MM.1S (cell line): ENCODE results near the gene GPC3.

Experiments used
- CTCF ChIP-seq: fragments of 300-600 bp; sonication (generic); IDR thresholded peaks from 2 replicates; pipeline ENCODE4 v1.5.1; 2016; ENCODE audit warnings: antibody characterized with exemption, low read length, mixed read lengths
- EZH2 ChIP-seq: fragments of 300-600 bp; sonication (generic); optimal IDR thresholded peaks from 2 replicates; pipeline ENCODE3; 2017; ENCODE audit warnings: low read depth, mild to moderate bottlenecking, antibody characterized with exemption, low read length, mixed read lengths
- EZH2phosphoT487 ChIP-seq: fragments of 300-600 bp; sonication (generic); IDR thresholded peaks from 2 replicates; pipeline ENCODE4 v1.6.1; 2018; ENCODE audit warnings: antibody characterized with exemption, low read length

GRCh38 chrX:133575501-133576136 is 409.8 kb downstream of the GPC3 start:
- TF ChIP-seq CTCF = no peak
- no peak for TF ChIP-seq EZH2
- TF ChIP-seq EZH2phosphoT487 = no peak
